GM12892 (cell line): ENCODE results near the gene MEPCE.

Experiments
- POLR2A ChIP-seq: IDR thresholded peaks from 2 replicates; pipeline ENCODE4 v1.6.1; 2011; ENCODE audit warnings: low read depth, low read length, control low read depth
- POLR2AphosphoS5 ChIP-seq: IDR thresholded peaks from 2 replicates; pipeline ENCODE4 v1.6.1; 2011; ENCODE audit warnings: low read depth, low read length, control low read depth

- TF ChIP-seq POLR2AphosphoS5 (no peak), POLR2A (no peak)
Observed at GRCh38 chr7:100387695-100388094, 41.9 kb upstream of the MEPCE start.
